ENCODE measurements around the gene SPAM1.
"Not testable (repeated sequence)": the region's sequence is repeated elsewhere in the genome, so short reads cannot be mapped to it uniquely, and the experiment has no call there.

The SPAM1 gene

GRCh38 chr7:123924941-123925340 is at the start of gene SPAM1:
Gene SPAM1 (plus strand): TSS chr7:123925241. CDS start chr7:123953571, 28,330 bp downstream.
- DNase-seq (ENCODE audit: low spot score) = no peak

- DNase-seq (ENCODE audit: low spot score) = no peak
Measured at GRCh38 chr7:123876557-123877256, 48.3 kb upstream of the SPAM1 start.

DNA sequence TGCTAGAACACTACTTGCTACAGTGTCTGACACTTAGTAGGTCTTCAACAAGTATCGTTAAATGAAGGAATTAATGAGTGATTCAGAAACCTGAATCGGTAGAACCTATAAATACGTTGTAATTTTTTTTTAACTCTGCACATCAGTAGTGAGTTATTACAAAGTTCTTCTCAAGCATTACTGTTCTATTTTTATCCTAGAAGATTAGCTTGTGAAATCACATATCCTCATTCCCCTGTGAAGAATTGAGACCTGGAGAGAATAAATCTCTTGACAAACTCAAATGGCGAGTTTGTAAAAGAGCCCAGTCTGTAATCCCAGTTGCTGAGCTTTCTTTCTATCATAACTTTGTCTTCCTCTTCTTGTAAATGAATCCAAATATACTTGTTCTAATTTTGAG is 45.4 kb upstream of the SPAM1 start:
- no peak for DNase-seq (ENCODE audit: low spot score)

DNA sequence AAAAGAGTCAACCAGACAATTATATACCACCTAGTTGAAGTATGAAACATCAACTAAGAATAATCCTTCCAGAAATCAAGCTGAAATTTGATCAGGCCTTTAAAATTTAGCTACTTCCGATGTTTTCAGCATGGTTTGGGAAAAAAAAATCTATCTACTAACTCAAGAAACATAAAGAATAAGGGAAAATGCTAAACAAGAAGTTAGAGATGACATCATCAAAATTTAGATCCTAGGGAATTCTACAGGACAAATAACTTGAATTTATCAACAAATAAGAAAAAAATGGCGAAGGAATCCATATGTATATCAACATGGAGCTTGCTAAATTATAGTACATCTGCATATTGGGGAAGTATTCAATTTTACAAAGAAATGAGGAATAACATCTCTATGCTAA is 43.7 kb upstream of the SPAM1 start:
- DNase-seq (ENCODE audit: low spot score) = no peak

- DNase-seq (ENCODE audit: low spot score) = no peak
Measured at GRCh38 chr7:123883154-123883553, 41.9 kb upstream of the SPAM1 start.

- no peak for DNase-seq (ENCODE audit: low spot score)
Measured at GRCh38 chr7:123888192-123888591, 36.8 kb upstream of the SPAM1 start.

GRCh38 chr7:123894753-123895152 is 30.3 kb upstream of the SPAM1 start:
- DNase-seq (ENCODE audit: low spot score) = not testable (repeated sequence)

- DNase-seq (ENCODE audit: low spot score) = no peak
Measured at GRCh38 chr7:123901101-123901500, 23.9 kb upstream of the SPAM1 start.

DNA sequence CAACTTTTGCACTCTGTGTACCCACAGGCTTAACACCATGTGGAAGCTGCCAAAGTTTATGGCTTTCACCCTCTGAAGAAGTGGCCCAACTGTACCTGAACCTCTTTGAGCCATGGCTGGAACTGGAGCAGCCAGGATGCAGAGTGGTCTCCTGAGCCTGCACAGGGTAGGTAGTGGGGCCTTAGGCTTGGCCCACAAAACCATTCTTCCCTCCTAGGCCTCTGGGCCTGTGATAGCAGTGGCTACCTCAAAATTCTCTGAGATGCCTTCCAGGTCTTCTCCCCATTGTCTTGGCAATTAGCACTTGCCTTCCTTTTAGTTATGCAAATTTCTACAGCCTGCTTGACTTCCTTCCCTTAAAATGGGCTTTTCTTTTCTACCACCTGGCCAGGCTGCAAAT is 19.3 kb upstream of the SPAM1 start:
- DNase-seq (ENCODE audit: low spot score) = no peak

DNA sequence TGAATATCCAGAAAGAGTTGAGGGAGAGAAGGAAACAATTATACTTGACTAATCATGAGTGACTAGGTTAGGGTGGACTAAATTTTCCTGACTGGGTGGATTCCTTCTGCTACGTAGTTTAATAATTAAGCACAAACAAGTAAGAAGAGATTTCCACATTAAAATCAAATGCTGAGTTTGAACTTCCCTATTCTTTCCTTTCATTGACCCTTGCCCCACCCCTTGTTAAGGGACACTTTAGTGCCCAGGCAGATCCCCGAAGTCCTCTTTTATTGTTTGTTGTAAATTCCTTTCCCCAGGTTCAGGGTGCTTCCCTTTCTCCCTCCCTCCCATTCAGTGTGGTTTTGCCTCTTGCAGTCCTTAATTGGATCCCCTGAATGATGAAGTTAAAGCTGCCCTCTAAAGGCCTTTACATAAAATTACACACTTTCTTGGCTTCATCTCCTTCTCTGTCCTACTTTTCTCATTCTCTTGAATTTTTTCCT is 8.8 kb upstream of the SPAM1 start:
- DNase-seq (ENCODE audit: low spot score) = peak; percentile 1

DNA sequence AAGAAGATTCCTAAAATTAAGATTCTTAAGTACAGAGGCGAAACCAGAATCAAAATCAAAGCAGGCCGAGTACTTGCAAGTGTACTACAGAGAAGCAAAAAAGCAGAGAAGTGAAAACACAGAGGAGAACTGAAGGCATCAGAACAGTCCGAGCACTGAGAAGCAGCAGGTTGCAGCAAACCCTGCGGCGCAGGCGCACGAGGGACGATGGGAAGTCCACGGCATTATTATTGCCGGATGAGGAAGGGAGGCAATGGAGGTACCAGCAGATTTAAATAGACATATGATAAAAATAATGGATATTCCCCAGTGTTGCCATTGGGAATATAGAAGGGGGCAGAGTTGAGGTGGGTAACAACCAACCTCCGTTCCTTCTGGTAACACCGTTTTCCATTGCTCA is 7.2 kb upstream of the SPAM1 start:
- no peak for DNase-seq (ENCODE audit: low spot score)

DNA sequence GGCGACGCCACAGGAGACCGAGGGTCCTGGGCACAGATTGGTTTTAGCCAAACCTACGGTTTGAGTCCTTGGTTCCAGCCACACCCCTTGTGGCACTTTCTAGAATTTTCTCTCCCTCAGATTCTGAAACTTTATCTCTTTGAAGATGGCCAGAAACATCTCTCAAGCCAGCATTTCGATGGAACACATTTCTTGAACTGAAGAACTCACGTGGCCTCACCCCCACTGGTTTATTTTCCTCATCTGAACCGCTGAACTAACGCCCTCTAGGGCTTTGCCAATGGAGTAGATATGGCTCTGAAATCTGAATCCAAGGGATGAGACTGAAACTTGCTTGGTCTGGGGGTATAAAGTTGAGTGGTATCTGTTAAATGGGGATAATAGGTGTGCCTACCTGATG is 6.7 kb upstream of the SPAM1 start:
- DNase-seq (ENCODE audit: low spot score) = no peak

DNA sequence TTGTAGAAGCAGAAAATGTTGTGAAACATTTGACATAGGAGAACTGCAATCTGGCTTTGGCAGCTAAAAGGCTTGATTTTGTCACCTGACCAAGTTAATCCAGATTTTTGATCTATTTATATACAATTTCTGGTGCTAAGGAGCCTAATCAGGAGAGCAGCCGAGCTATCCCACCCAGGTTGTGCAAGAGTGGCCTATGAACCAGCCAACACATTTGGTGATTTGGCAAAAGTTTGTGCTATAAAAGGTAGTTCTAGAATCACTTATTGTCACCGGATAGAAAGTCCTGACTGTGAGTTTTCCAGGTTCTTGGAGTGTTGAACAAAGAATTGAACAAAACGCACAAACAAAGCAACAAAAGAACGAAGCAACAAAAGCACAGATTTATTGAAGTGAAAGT is 1.4 kb upstream of the SPAM1 start:
- no peak for DNase-seq (ENCODE audit: low spot score)

DNA sequence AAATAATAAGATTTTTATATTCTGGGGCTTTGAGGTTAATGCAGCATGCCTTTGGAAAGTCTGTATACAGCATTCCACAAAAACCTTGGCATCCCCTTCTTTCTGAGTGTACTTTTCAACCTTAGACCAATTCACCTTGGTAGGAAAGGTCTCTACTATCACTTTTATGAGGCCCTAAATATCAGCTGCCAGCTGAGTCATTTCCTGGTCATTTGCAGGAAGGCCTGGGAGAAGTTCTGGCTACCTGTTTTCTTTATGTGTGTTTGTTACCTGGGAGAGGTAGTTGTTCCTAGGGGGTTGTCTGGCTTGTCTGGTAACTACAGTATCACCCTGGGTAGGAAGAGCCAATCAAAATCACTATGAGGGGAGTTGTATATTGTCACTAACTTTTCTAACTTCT is 4.1 kb downstream of the SPAM1 start:
- DNase-seq (ENCODE audit: low spot score) = no peak

GRCh38 chr7:123929655-123930054 is 4.6 kb downstream of the SPAM1 start:
- DNase-seq (ENCODE audit: low spot score) = no peak

DNA sequence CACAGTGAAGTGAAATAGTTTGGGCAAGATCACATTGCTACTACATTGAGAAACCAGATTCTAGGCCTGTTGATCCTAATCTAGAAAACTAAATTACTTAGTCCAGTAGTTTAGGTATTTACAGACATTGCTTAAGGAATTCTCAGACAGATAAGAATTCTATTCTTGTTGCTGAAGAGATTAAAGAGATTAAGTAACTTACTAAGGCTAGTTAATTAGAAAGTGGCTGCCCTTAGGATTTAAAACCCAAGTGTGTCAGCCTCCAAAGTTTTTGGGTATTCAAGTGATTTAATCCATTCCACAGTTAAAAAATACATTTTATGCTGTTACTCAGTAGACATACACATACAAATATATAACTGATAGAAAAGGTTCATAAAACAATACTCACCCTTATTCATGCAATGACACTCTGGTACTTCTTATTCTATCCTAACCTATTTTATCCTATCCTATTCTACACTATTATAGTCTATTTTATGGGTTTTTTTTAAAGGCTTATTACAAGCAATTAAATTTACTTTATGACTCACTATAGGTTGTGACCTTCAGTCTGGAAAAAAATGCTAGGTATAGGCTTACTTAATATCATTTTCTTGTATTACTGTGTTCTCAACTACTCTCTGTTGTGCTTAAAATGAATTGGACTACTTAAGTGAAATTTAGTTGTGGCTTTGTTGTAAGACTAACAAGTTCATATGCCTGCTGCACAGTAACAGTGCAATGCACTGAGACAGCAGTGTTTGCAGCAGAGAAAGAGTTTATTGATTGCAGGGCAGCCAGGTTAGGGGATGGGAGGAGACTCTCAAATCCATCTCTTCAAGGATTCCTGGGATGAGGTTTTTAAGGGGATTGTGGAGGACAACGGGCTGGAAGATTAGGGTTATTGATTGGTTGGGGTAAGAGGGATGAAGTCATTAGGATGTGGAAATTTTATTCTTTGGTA is 10.7 kb downstream of the SPAM1 start:
- no peak for DNase-seq (ENCODE audit: low spot score)

GRCh38 chr7:123936388-123936787 is 11.3 kb downstream of the SPAM1 start:
- DNase-seq (ENCODE audit: low spot score) = no peak

DNA sequence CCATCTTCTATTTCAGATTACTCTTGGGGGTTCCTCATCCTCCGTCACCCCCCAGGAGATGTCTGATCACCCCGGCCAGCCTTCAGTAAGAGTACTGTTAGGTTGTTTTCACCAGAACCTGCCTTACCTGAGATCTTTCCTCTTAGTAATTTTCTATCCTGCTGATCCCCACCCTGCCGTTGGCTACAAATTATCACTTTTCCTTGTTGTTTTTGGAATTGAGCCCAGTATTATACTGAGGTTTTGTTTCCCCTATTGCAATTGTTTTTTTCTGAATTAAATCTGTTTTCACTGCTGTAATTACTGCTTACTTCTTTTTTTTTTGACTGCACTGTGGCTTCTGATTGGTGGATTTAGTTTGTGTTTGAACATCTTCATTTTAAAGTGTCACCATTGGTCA is 14.7 kb downstream of the SPAM1 start:
- DNase-seq (ENCODE audit: low spot score) = no peak

- DNase-seq (ENCODE audit: low spot score) = no peak
Measured at GRCh38 chr7:123941391-123942180, 16.5 kb downstream of the SPAM1 start.

DNA sequence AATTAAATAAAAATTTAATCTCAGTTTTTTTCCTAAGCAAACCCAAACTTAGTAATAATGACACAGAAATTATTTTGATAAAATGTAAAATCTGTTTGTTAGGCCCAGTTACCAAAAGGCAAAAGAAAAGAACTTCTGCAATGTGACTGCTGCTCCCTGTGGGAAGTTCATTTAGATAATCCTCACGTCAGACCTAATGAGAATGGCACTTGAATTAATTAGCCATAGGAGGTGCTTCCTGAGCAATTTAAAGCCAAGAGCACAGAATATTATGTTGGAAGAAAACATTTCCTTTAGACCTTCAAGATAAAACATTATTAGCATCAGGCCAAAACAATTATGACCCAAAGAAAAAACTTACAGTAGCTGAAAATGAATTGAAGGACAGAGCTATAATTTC is 19.4 kb downstream of the SPAM1 start:
- DNase-seq (ENCODE audit: low spot score) = no peak

DNA sequence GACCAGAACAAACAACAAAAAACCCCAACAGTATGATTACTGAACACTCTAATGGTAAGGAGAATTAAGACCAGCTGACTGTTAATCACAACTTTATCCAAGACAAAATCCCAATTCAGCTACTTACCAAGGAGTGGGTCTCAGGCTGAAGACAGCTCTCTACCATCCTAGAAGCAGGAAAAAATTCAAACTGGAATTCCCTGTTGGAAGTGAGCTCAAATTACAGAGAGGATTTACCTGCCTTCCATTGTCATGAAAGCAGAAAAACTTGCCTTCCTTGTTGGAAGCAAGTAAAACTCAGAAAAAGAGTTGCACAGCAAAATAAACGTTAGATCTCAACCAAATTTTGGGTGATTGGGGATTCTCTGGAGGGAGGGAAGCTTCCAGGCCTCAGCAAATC is 20.9 kb downstream of the SPAM1 start:
- no peak for DNase-seq (ENCODE audit: low spot score)

DNA sequence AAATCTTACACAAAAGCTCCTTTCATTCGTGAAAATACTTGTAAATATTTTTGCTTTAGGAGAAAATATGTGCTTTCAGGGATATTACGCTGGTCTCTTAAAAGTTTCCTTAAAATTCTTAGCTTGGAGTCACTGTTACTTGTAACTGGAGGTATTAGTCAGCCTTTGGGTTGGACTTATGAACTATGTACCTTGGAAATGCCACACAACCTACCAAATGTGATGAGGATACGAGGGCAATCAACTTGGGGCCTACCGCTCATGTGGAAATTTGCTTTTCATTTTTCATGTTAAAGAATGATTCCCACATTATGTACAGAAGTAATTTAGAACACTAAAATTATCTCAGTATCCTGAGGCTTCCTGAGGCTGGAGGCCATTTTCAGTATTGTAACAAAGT is 23.1 kb downstream of the SPAM1 start:
- DNase-seq (ENCODE audit: low spot score) = no peak
